ENCODE results near the gene AGFG1.

- TF ChIP-seq CTCF (conservative IDR thresholded peaks at IDR 0.05) (no peak), EZH2 (IDR thresholded peaks at IDR 0.05; ENCODE audit: low read depth) (no peak)
These were observed 2.5 kb downstream of the AGFG1 start for GRCh38 chr2:227474410-227474809.
